ENCODE measurements around the gene TMC5. TPM values are rescaled to one million over a fixed set of nuclear protein-coding genes. Genes with fewer than 3 reads are reported as not detected.

The TMC5 gene
- total and polyA plus RNA-seq, 2 of the 4 experiments (the other 2 are of a cell fraction), result not detected

GRCh38 chr16:19432429-19432828 is 14.7 kb downstream of the TMC5 start:
- no TSS peak for BruUV-seq (replicated peaks)
- Histone ChIP-seq H2BK120ac (ENCODE audit: low read depth, low read length) (no peak overlapping the region), H3K79me1 (ENCODE audit: low read depth in 1 of 2, low read length in 2 of 2) (no peaks in the 10 kb centered on the region), H3K27ac (ENCODE audit: insufficient read depth, low read length) (no peak overlapping the region), H4K91ac (ENCODE audit: insufficient read depth, low read depth, low read length) (no peak overlapping the region), H3K9me1 (ENCODE audit: insufficient read depth, low read length) (no peaks in the 10 kb centered on the region), H4K20me1 (ENCODE audit: insufficient read depth, low read length) (no peaks in the 10 kb centered on the region), H3K4me3 (ENCODE audit: insufficient read depth, low read depth, low read length) (no peak overlapping the region), H2BK20ac (ENCODE audit: low read depth, low read length) (no peak overlapping the region), H3K9ac (ENCODE audit: low read depth, low read length) (no peak overlapping the region), H2AK9ac (replicated peaks; ENCODE audit: low read depth, low read length, poor library complexity) (no peak overlapping the region), H4K8ac (ENCODE audit: low read depth in 2 of 2, low read length in 2 of 2) (no peak overlapping the region), H4K5ac (ENCODE audit: low read depth, low read length) (no peak overlapping the region), H2BK5ac (ENCODE audit: low read depth, low read length, poor library complexity, severe bottlenecking) (no peak overlapping the region), H2AK5ac (ENCODE audit: low read depth, low read length) (no peak overlapping the region), H3K27me3 (ENCODE audit: control insufficient read depth, insufficient read depth, low read length) (no peaks in the 10 kb centered on the region), H3K9me3 (ENCODE audit: control insufficient read depth, insufficient read depth, low read length) (no peaks in the 10 kb centered on the region), H3K36me3 (ENCODE audit: control insufficient read depth, insufficient read depth, low read length) (no peaks in the 10 kb centered on the region), H3K56ac (ENCODE audit: extremely low read depth, insufficient read depth, low read length) (no peak overlapping the region), H3K4me1 (ENCODE audit: control insufficient read depth, insufficient read depth, low read length) (no peaks in the 10 kb centered on the region), H2BK15ac (ENCODE audit: low read depth, low read length) (no peak overlapping the region), H3K14ac (replicated peaks; ENCODE audit: low read depth, low read length) (no peak overlapping the region), H3K23ac (ENCODE audit: low read depth, low read length) (no peak overlapping the region), H3K4ac (ENCODE audit: low read depth, low read length) (no peak overlapping the region), H2AFZ (replicated peaks; ENCODE audit: low read length, poor library complexity) (no peak overlapping the region), H3K4me2 (ENCODE audit: low read depth, low read length) (no peak overlapping the region), H3K18ac (ENCODE audit: low read depth, low read length) (no peak overlapping the region)
- in situ Hi-C loops (cut with MboI; ENCODE audit: low sequenced_read_pairs), result no loop called here
- ATAC-seq (ENCODE audit: low read depth) (no peak), DNase-seq (no peak)
- intact Hi-C loops (cut with micrococcal nuclease), result no loop called here
- CTCF ChIA-PET, result interaction anchor here (0.5 kb wide), 1 partner anchor 15 kb away, joined by 7 read pairs; no protein-coding TSS in a partner anchor
- TF ChIP-seq CTCF (conservative IDR thresholded peaks at IDR 0.05; ENCODE audit: low read depth, low read length), result no peak
- POLR2A ChIA-PET (ENCODE audit: unreplicated experiment), result no interaction called here
- dilution Hi-C loops (cut with HindIII; ENCODE audit: low sequenced_read_pairs, unreplicated experiment), result no loop called here

All from IMR-90 (cell line).